C1 segment of cervical spinal cord (tissue), 14 donors: ENCODE measurements around the gene TCN1.
"Not testable (repeated sequence)": the region's sequence is repeated elsewhere in the genome, so short reads cannot be mapped to it uniquely, and the experiment has no call there.

Source experiments
- DNase-seq, 14 donors: peaks; one replicate each; lab custom pipeline; 2025; lab: John Stamatoyannopoulos, UW

The TCN1 gene, protein sequence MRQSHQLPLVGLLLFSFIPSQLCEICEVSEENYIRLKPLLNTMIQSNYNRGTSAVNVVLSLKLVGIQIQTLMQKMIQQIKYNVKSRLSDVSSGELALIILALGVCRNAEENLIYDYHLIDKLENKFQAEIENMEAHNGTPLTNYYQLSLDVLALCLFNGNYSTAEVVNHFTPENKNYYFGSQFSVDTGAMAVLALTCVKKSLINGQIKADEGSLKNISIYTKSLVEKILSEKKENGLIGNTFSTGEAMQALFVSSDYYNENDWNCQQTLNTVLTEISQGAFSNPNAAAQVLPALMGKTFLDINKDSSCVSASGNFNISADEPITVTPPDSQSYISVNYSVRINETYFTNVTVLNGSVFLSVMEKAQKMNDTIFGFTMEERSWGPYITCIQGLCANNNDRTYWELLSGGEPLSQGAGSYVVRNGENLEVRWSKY

DNA sequence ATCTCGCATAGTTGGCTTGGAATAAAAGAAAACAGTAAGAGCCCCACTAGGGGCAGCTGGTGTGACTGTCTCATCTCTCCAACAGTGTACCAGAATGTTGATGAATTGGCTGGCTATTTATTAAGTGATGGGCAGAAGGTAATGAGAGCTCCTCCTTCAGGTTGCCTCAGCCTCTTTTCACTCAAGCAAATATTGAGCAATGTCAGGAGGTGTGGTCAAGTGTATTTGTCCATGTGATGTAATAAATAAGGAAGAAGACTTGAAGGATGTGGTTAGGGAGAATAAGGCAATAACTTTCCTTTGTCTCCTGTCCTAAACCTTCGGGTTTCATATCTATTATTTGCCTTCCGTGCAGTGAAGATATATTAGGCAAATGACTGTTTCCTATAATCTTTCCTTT, at the start of gene TCN1:
TCN1 (minus strand) TSS at position 91 of the 400 bp plus-strand sequence; CDS start at position 74, 17 bp downstream.
- no peak for DNase-seq

DNA sequence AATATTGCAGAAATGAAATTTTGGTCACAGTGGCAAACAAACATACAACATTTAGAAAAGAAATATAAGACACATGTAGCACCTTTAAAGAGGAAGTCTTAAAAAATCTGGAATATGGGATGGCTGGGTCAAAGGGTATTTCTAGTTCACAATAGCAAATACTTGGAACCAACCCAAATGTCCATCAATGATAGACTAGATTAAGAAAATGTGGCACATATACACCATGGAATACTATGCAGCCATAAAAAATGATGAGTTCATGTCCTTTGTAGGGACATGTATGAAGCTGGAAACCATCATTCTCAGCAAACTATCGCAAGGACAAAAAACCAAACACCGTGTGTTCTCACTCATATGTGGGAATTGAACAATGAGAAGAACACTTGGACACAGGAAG, 37.3 kb upstream of the TCN1 start:
- not testable (repeated sequence) for DNase-seq

DNA sequence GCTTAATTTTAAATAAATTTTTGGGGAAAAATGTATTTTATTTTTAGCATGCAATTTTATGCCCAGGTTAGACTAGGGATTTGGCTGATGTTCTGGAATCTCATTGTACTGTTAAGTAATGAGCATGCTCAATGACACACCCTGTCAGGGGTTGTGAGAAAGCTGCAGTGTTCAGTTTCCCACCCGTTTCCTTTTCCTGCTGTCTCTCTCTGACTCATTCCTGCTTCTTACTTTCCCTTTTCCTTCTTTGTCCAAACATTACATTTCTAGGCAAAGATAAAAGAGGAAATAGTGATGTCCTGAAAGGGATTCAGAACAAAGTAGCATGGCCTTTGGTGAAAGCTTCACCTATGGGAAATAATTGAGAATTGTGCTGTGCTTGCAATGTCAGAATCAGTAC, 35.0 kb upstream of the TCN1 start:
- DNase-seq = no peak

DNA sequence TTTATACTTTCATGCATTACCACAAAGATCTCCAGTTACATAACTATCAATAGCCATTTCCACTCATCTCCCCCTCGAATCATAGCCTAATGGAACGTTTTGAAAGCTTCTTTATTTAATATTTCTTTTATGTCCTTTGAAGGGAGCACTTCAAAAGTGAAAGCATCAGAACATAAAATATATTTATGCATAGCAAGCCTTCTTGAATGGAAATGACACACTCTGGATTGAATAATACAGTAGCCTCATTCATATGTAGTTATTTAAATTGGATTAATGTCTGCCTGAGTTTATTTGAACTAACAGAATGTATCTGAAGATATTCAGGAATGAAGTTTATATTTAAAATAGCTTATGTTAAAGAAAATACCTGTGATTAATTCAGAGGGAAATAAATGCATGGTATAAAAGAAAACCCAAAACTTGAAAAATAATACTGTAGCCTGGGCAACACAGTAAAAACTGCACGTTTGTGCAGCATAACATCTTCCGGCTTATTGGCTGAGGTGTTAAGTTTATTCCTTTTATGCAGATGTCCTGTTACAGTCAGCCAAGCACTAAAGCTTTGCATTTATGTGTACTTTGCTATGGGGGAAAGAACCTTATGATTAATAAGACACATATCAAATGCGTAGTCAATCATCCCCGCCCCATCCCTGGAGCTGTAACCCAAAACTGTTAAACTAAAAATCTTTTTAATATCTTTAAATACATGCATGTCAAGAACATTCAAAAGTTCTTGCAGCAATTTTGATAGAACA, 34.3 kb upstream of the TCN1 start:
- DNase-seq = no peak

DNA sequence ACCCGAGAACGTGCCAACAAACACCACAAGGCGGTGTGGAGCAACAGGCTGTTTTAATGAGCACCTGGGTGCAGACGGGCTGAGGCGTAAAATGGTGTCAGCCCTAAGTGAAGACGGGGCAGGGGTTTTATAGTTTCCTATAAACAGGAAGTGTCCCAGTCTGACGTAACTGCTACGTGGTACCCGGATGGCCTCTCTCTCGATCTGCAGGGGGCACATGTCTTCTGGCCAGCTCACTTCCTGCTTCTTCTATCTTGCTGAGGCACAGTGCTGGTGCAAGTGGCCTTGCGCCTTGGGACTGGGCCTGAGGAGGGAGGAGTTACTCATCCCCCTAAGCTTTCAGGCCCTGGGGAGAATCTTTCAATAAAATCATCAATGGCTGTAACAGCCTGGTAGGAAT, 33.2 kb upstream of the TCN1 start:
- no peak for DNase-seq

DNA sequence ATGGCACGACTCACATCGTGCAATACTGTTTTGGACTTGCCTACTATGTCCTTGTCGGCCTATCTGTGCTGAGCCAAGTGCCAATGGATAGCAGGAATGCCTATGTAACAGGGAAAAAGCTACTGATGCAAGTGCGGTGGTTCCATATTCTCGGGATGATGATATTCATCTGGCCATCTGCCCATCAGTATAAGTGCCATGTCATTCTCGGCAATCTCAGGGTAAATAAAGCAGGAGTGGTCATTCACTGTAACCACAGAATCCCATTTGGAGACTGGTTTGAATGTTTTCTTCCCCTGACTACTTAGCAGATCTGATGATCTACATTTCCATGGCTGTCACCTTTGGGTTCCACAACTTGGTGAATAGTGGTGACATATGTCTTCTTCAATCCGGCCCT, 32.4 kb upstream of the TCN1 start:
- DNase-seq = no peak

DNA sequence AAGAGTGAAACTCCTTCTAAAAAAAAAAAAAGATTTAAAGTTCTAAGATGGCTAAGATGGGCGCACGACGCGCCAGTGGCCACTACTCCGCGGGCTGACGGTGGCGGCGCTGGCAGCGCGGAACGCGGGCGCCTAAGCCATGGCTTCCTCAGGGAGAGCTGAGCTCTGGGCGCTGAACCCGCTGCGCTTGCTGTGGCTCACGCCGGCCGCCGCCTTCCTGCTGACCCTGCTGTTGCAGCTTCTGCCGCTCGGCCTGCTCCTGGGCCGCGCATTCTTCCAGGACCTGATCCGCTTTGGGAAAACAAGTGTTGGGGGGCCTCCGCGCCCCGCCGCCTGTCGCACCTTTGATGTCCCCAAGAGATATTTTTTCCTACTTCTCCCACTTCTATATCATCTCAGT, 31.8 kb upstream of the TCN1 start:
- no peak for DNase-seq

DNA sequence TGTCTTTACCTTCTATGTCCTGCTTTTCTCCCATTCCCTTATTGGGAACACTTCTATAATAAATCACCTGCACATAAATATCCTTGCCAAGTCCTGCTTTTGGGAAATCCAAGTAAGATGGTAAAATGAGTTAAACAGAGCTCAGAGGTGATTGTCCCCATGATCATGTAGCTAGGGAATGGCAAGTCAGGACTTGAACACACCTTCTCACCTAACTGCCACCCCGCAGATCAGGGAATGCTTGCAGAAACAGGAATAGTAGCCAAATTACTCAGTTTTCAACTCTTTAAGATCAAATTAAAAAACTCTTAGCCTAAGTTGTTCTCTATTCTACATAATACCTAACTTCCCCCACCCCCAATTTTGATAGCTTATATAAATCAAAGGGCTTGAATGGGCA, 28.3 kb upstream of the TCN1 start:
- no peak for DNase-seq

DNA sequence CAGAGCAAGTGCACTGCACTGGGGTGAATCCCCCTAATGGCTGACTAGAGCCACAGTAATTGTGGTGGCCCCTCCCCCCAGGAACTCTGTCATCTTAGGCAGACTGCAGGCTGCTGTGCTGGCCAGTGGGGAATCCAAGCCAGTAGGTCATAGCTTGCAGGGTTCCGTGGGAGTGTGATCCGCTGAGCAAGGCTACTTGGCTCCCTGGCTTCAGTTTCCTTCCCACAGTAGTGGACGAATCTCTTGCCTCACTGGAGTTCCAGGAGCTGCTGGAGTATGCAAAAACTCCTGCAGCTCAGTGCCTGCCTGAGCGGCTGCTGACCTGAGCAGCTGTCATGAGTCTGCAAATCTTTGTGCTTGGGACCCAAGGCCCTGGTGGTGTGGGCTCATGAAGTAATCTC, 25.5 kb upstream of the TCN1 start:
- DNase-seq = no peak

DNA sequence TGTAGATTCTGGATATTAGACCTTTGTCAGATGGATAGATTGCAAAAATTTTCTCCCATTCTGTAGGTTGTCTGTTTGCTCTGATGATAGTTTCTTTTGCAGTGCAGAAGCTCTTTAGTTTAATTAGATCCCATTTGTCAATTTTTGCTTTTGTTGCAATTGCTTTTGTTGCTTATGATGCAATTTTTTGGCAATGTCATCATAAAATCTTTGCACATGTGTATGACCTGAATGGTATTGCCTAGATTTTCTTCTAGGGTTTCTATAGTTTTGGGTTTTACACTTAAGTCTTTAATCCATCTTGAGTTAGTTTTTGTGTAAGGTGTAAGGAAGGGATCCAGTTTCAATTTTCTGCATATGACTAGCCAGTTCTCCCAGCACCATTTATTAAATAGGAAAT, 20.9 kb upstream of the TCN1 start:
- DNase-seq = not testable (repeated sequence)

DNA sequence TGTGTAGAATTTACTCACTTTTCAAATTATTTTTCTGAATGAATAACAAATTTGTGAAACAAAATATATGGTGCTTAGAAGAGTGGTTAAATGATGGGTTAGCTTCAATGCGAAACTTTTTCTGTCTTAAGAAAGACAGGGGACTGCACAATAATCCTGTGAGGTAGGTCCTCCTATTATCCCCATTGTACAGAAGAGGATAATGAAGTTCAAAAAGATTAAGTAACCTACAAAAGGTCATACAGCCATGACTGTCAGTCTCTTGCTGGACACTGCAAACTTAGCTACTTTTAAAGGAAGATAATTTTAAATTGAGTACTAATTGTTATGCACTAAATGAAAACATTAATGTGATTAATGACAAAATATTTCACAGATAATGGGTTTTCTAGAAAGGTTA, 17.3 kb upstream of the TCN1 start:
- no peak for DNase-seq

DNA sequence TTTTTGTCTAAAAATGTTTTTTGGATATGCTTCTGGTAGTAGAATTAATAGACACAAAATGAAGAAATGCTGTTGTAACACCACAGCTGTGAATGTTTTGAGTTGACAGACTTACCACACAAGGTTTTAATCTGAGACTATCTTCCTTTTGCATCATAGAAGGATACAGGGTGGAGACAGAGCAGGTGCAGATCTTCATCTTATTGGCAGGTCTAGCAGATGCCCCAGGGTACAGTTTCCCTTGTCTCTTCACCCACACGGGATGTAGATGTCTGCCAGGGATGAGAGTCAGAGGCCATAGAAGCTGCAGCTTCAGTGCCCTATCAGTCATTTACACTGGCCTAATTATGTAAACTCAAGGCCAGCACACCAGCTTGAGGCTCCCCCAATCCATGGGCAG, 13.3 kb upstream of the TCN1 start:
- no peak for DNase-seq

DNA sequence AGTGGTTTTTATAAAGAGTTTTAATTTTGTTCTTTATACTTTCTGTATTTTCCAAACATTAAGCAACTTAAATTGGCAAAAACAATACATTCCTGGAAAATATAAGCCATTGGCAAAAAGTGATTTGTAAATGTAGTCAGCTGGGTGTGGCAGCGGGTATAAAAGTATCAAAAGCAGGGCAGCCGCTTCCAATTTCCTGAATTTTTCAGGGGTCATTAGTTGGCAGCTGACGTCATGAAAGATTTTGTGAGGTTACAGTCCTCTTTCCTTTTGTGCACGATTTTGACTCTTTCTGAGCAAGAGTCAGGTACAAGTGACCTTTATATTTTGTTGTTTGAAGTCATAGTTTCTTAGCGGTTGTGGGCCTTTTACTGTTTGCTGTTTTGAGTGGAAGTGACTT, 12.3 kb upstream of the TCN1 start, which contains the start of gene OOSP3:
OOSP3 (plus strand) TSS at position 208 of the 400 bp plus-strand sequence; CDS start at position 235, 27 bp downstream.
- DNase-seq = no peak

DNA sequence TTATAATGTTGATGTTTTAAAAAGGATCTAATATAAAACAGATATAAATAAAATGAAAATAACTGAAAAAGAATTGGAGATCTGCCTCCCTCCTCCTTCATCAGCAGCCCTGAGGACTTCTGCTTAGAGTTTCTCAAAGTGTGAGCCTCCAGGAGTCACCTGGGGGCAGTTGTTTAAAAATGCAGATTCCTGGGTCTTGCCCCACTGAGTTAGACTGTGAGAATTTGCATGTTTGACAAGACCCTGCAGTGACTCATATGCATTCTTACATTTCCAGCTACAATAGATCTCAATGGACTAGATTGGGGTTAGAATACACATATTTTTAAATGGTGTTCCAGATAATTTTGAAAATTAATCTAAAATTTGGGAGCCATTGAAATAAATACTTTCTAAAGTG, 11.5 kb upstream of the TCN1 start:
- DNase-seq = no peak

DNA sequence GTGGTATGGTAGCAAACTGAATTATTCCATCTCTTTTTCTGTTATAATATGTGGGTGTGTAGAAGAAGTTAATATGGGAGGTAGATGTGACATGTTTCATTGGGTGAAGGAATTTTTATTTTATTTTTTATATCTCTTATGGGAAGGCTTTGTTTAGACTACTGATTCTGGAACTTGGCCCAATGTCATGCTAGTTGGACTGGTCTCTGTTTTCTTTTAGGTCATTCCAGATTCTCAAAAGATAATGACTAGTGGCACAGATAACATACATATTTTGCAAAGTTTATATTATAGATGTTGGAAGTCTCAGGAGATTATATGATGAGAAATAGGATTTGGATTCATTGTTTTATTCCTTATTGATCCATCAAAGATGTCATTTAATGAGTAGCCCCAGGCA, 11.0 kb upstream of the TCN1 start:
- no peak for DNase-seq

DNA sequence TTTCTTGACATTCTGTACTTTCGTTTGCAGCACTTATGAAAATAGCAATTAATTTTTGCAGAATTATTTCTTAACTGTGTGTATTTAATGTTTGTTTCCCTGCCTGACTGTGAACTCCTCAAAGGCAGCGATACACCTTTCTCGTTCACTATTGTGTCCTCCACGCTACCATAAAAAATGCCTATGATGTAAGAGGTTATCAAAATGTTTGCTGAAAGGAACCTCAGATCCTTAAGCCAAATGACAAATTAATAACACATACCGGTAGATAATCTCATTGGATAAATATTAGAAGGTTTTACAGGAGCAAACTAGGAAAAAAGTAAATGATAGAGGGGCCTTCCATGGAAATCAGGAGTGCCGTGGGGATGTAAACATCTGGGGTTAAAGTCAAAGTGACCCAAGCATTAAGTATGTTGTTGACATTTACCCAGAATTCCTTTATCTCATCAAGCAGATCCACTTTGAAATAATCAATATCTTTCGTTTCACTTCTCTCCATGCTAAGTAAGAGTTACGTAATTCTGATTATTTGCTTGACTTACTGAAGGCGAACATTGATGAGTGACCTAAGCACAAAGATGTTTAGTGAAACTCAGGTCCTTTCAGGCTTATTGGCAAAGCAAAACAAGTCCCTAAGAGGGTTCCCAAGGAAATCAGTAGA, 9.7 kb upstream of the TCN1 start:
- DNase-seq = no peak

DNA sequence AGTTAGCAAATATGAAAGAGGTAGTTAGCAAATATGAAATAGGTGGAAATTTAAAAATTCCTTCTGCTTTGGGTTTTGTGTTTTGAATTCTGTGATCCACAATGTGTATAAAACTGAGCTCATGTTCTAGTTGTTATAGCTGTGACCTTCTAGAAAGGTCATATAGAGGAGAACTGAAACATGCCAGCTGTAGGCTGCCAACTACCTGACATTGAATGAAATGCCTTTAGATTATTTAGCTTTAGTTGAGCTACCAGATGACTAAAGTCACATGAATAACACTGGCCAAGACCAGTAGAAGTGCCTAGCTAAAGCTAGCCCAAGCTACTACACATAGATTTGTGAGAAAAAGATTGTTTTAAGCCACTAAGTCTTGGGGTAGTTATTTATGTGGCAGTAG, 5.8 kb upstream of the TCN1 start:
- no peak for DNase-seq

DNA sequence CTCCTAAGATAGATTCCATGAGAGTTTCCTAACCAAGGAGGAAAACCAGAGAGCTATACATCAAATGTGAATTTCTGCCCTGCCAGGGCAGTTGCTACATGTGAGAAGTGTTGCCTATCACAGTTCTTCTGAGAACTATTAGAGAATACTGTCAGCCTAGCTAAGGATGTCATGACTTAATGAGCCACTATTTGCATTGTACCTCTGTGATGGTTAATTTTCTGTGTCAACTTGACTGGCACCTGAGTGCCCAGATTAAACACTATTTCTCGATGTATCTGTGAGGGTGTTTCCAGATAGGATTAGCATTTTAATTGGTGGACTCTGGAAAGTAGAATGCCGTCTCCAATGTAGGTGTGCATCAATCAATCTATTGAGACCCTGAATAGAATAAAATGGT, 1.7 kb upstream of the TCN1 start:
- DNase-seq = no peak

DNA sequence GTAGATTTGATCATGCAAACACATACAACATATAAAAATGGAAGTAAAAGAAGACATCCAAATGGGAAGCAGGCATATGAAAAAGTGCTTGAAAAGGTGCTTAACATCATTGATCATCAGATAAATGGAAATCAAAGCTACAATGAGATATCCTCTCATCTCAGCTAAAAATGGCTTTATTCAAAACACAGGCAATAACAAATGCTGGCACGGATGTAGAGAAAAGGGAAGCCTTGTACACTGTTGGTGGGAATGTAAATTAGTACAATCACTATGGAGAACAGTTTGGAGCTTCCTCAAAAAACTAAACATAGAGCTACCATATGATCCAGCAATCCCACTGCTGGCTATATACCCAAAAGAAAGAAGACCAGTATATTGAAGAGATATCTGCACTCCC, 549 bp upstream of the TCN1 start:
- no peak for DNase-seq

DNA sequence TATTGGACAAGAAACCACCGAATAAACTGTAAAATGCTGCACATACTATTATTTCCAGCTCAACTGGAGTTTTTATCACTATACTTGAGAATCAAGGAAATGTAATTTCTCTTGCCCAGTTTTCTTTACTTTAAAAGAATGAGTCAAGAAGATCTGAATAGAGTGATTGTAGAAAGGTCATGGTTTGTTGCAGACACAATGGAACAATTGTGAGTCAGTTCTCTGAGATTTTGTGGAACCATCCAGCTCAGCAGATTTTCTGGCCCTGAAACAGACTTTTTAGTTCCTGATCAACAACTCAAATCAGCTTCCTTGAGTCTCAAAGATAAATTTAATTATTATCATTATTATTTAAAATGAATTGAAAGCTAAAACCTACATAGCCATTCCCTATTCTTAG, 1.3 kb downstream of the TCN1 start:
- DNase-seq = no peak

DNA sequence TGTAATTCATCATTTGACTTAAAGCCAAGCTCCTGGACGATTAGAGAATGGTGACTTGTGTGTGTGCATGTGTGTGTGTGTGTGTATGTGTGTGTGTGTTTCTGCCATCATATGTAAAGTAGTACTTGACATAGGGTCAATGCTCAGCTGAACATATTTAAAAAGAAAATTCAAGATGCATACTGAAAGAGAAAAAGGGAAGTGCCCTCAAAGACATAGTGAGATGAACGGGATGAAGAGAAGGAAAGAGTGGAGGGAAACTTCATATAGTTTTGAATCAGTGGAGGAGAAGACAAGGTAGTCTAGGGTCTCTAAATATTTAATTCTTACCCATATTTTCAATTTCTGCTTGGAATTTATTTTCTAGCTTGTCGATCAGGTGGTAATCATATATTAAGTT, 4.0 kb downstream of the TCN1 start:
- DNase-seq = no peak

DNA sequence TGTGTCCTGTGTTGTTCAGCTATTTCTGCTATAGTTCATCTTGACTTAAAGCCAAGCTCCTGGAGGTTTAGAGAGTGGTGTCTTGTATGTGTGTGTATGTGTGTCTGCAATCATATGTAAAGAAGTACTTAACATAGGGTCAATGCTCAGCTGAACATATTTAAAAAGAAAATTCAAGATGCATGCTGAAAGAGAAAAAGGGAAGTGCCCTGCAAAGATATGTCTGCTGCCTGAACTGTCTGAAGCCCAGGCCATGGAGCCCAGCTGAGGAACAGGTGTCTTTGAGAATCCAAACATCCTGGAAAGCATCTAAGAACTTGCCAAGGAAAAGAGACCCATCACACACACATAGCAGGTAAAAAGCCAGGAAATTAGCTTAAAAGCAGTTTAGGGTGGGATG, 6.6 kb downstream of the TCN1 start:
- no peak for DNase-seq
